ENCODE results near the gene MRPL44. TPM values are rescaled to one million over a fixed set of nuclear protein-coding genes. Genes with fewer than 3 reads are reported as not detected.
A peak's percentile ranks its signal among the peaks of the same experiment; 100 is the strongest.

Gene MRPL44
- total RNA-seq, 3 donors from 2014 or later = 23.8 to 31.9 (median 27.6) TPM

DNA sequence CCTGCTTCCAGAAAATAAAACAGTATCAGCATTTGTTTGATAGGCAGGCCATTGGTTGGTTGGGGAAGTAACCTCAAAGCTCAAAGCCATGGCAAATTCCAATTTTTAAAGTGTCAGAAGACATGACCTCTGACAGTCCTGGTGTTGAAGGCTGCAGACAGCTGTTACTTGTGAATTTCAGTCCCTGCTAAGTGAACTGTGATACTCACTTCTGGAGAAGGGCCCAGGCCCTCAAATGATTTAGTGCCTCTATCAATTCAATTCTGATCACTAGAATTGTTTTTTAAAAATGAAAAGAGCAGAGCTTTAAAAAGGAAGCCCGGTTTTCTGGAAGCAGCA, 23.1 kb downstream of the MRPL44 start:
- DNase-seq (no peak), ATAC-seq (no peak)
- no peak for TF ChIP-seq CTCF (IDR thresholded peaks at IDR 0.05)
- no peaks in the 10 kb centered on the region for H3K4me1 ChIP-seq (ENCODE audit: low read depth)
- H3K36me3 ChIP-seq (ENCODE audit: low read depth) = no peaks in the 10 kb centered on the region
- intact Hi-C loops (cut with DNase I, micrococcal nuclease) = no loop called here
- H3K9me3 ChIP-seq = no peaks in the 10 kb centered on the region
- H3K4me3 ChIP-seq = no peak overlapping the region

GRCh38 chr2:223980803-223981202, 23.5 kb downstream of the MRPL44 start:
- no peak for DNase-seq
- H3K4me1 ChIP-seq (ENCODE audit: low read depth) = no peaks in the 10 kb centered on the region
- H3K4me3 ChIP-seq = no peak overlapping the region
- no peak for ATAC-seq
- TF ChIP-seq CTCF (IDR thresholded peaks at IDR 0.05) = no peak
- intact Hi-C loops (cut with DNase I, micrococcal nuclease) = no loop called here
- H3K9me3 ChIP-seq = no peaks in the 10 kb centered on the region
- H3K36me3 ChIP-seq (ENCODE audit: low read depth) = no peaks in the 10 kb centered on the region

GRCh38 chr2:223981241-223981640, 24.0 kb downstream of the MRPL44 start:
- ATAC-seq (no peak), DNase-seq (no peak)
- intact Hi-C loops (cut with DNase I, micrococcal nuclease) = no loop called here
- Histone ChIP-seq H3K4me3 (no peak overlapping the region), H3K36me3 (ENCODE audit: low read depth) (no peaks in the 10 kb centered on the region), H3K9me3 (no peaks in the 10 kb centered on the region), H3K4me1 (ENCODE audit: low read depth) (no peaks in the 10 kb centered on the region)
- no peak for TF ChIP-seq CTCF (IDR thresholded peaks at IDR 0.05)

GRCh38 chr2:223989206-223989855, 32.1 kb downstream of the MRPL44 start:
- peak; percentile 22 for TF ChIP-seq CTCF (IDR thresholded peaks at IDR 0.05)
- ATAC-seq = peak; percentile 90
- intact Hi-C loops (cut with DNase I, micrococcal nuclease) = no loop called here

DNA sequence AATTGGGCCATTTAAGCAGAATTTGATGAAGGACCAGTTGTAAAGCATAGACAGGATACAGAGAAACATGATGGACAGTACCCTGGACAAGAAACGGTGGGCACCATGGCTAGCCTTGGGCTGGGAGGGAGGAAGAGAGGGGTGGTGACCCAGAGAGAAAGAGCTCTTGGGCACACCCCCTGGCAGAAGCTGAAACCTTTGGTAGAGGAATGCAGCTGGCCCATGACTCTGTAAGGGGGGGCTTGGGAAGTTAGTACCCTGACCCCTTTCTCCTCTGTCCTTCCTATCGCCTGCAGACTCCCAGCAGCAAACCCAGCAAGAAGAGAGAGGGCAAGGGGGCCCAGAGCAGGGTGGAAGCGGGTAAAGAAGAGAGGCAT, 32.6 kb downstream of the MRPL44 start:
- DNase-seq (no peak), ATAC-seq (no peak)
- TF ChIP-seq CTCF (IDR thresholded peaks at IDR 0.05) = no peak
- H3K9me3 ChIP-seq = no peaks in the 10 kb centered on the region
- intact Hi-C loops (cut with DNase I, micrococcal nuclease) = loop anchor here (5.0 to 10.0 kb wide), 2 partner anchors 292 to 295 kb away; no protein-coding TSS in a partner anchor
- no peaks in the 10 kb centered on the region for H3K36me3 ChIP-seq (ENCODE audit: low read depth)
- H3K4me3 ChIP-seq = no peak overlapping the region
- H3K4me1 ChIP-seq (ENCODE audit: low read depth) = no peaks in the 10 kb centered on the region

More at GRCh38 chr2:223989206-223989855, 32.1 kb downstream of the MRPL44 start:
- no peaks in the 10 kb centered on the region for H3K9me3 ChIP-seq
- no peaks in the 10 kb centered on the region for H3K4me1 ChIP-seq (ENCODE audit: low read depth)
- H3K4me3 ChIP-seq = no peak overlapping the region
- H3K36me3 ChIP-seq (ENCODE audit: low read depth) = no peaks in the 10 kb centered on the region
- peak in 2 of 3 donors; percentile 64 to 71 for DNase-seq

DNA sequence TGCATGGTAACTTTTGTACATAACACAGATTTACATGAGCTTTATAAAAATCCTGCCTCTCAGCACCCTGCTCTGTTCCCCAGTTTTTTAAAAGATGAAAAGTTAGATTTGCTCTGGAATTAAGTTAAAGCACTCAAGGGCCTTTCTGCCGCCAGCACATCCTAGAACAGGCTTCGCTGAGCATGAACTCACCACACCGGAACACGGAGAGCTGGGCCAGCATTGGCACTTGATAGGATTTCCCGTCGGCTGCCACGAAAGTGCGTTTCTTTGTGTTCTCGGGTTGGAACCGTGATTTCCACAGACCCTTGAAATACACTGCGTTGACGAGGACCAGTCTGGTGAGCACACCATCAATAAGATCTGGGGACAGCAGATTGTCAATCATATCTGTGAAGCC, 34.3 kb downstream of the MRPL44 start:
- intact Hi-C loops (cut with DNase I, micrococcal nuclease) = loop anchor here (5.0 to 10.0 kb wide), 2 partner anchors 291 to 293 kb away; no protein-coding TSS in a partner anchor
- DNase-seq (no peak), ATAC-seq (no peak)
- Histone ChIP-seq H3K36me3 (ENCODE audit: low read depth) (no peaks in the 10 kb centered on the region), H3K4me3 (no peak overlapping the region), H3K9me3 (no peaks in the 10 kb centered on the region), H3K4me1 (ENCODE audit: low read depth) (no peaks in the 10 kb centered on the region)
- TF ChIP-seq CTCF (IDR thresholded peaks at IDR 0.05) = no peak
